CD4-positive, CD25-positive, alpha-beta regulatory T cell (primary cell): Measurements from ENCODE around the gene CDK11B. TPM values are rescaled to one million over a fixed set of nuclear protein-coding genes. Genes with fewer than 3 reads are reported as not detected.

Experiments used
- polyA plus RNA-seq, 4 donors: library from polyadenylated mRNA; unstranded; fragments of 300-500 nt; fragmentation: Illumina TruSeq; gene quantifications; one replicate each; pipeline ENCODE4 v1.2.3, GENCODE V29; 2021
- total RNA-seq: library from RNA; stranded (reverse); gene quantifications from one replicate; pipeline ENCODE4 v1.2.3, GENCODE V29; 2022

CDK11B gene
- total and polyA plus RNA-seq, 5 donors from 2014 or later: 9.3 to 47.2 (median 9.8) TPM

Other genes starting within 250 kb of the CDK11B start
- not detected for gene ANKRD65, start 237.7 kb downstream of the CDK11B start, total RNA-seq
- under 1 TPM in 1 of 4 donors, not detected in 3; 0.14 TPM for gene ANKRD65, start 237.7 kb downstream of the CDK11B start, polyA plus RNA-seq
- gene VWA1, start 223.3 kb downstream of the CDK11B start, total RNA-seq: not detected
- not detected for gene VWA1, start 223.3 kb downstream of the CDK11B start, polyA plus RNA-seq
- 3.4 TPM for gene ATAD3C, start 209.3 kb downstream of the CDK11B start, total RNA-seq
- 1 to 10 TPM in 3 of 4 donors, under 1 TPM in 1; 0.65 to 4.2 (median 2.3) TPM for gene ATAD3C, start 209.3 kb downstream of the CDK11B start, polyA plus RNA-seq
- gene ATAD3B, start 187.2 kb downstream of the CDK11B start, total RNA-seq: 39.4 TPM
- gene ATAD3B, start 187.2 kb downstream of the CDK11B start, polyA plus RNA-seq: 1 to 10 TPM; 2.3 to 5.2 (median 3.0) TPM
- gene ATAD3A, start 146.8 kb downstream of the CDK11B start, total RNA-seq: 20.0 TPM
- gene ATAD3A, start 146.8 kb downstream of the CDK11B start, polyA plus RNA-seq: 1 to 10 TPM; 6.2 to 8.1 (median 7.5) TPM
- not detected for gene TMEM240, start 118.4 kb downstream of the CDK11B start, total RNA-seq
- gene TMEM240, start 118.4 kb downstream of the CDK11B start, polyA plus RNA-seq: not detected
- 104 TPM for gene SSU72, start 84.1 kb downstream of the CDK11B start, total RNA-seq
- 100 to 1,000 TPM; 185 to 279 (median 217) TPM for gene SSU72, start 84.1 kb downstream of the CDK11B start, polyA plus RNA-seq
- 0.96 TPM for gene FNDC10, start 58.9 kb downstream of the CDK11B start, total RNA-seq
- under 1 TPM; 0.21 to 0.37 (median 0.29) TPM for gene FNDC10, start 58.9 kb downstream of the CDK11B start, polyA plus RNA-seq
- gene MIB2, start 43.5 kb downstream of the CDK11B start, total RNA-seq: 58.2 TPM
- 10 to 100 TPM; 15.9 to 20.6 (median 19.0) TPM for gene MIB2, start 43.5 kb downstream of the CDK11B start, polyA plus RNA-seq
- gene MMP23B, start 26.8 kb downstream of the CDK11B start, total RNA-seq: 4.1 TPM
- gene MMP23B, start 26.8 kb downstream of the CDK11B start, polyA plus RNA-seq: under 1 TPM in 2 of 4 donors, not detected in 2; 0.18 to 0.21 TPM
- gene SLC35E2B, start 33.8 kb upstream of the CDK11B start, total RNA-seq: 77.6 TPM
- gene SLC35E2B, start 33.8 kb upstream of the CDK11B start, polyA plus RNA-seq: 10 to 100 TPM; 25.8 to 32.0 (median 30.6) TPM
- gene CDK11A, start 65.4 kb upstream of the CDK11B start, total RNA-seq: 212 TPM
- 10 to 100 TPM; 10.2 to 30.4 (median 15.3) TPM for gene CDK11A, start 65.4 kb upstream of the CDK11B start, polyA plus RNA-seq
- 52.6 TPM for gene NADK, start 119.5 kb upstream of the CDK11B start, total RNA-seq
- gene NADK, start 119.5 kb upstream of the CDK11B start, polyA plus RNA-seq: 10 to 100 TPM; 18.7 to 27.1 (median 21.2) TPM
- 242 TPM for gene GNB1, start 232.1 kb upstream of the CDK11B start, total RNA-seq
- gene GNB1, start 232.1 kb upstream of the CDK11B start, polyA plus RNA-seq: 100 to 1,000 TPM in 2 of 4 donors, 10 to 100 TPM in 2; 47.0 to 106 (median 78.3) TPM